Activated B cell treated with CpG ODN at 0.5 μM for 24 hours (primary cell): ENCODE results near the gene PROSER3. TPM values are rescaled to one million over a fixed set of nuclear protein-coding genes. Genes with fewer than 3 reads are reported as not detected.

ENCODE experiments used
- ATAC-seq: fragments of 200-7000 bp; cut with Tn5 transposase; one replicate; pipeline ENCODE4 v1.10.0; 2021; ENCODE audit warnings: low read depth, mild to moderate bottlenecking, moderate library complexity
- CTCF ChIA-PET: fragments of 350-600 bp; sonication (Branson Sonifier 250); formaldehyde crosslinking; loops from one replicate; lab custom pipeline; 2021; ENCODE audit warnings: antibody characterized with exemption; lab: Charles Lee
- POLR2A ChIA-PET: fragments of 350-600 bp; sonication (Branson Sonifier 250); formaldehyde crosslinking; loops from one replicate; lab custom pipeline; 2021; ENCODE audit warnings: antibody characterized with exemption; lab: Charles Lee
- DNase-seq: peaks from one replicate; pipeline ENCODE4 v3.0.0; 2022
- H3K27ac Mint-ChIP-seq: one replicate; pipeline ENCODE4 v1.8.0; 2020; ENCODE audit warnings: mixed read lengths
- H3K27me3 Mint-ChIP-seq: one replicate; pipeline ENCODE4 v1.8.0; 2021; ENCODE audit warnings: mixed read lengths
- H3K36me3 Mint-ChIP-seq: one replicate; pipeline ENCODE4 v1.8.0; 2021; ENCODE audit warnings: low read depth, mixed read lengths
- H3K4me1 Mint-ChIP-seq: one replicate; pipeline ENCODE4 v1.8.0; 2021; ENCODE audit warnings: mixed read lengths
- H3K4me3 Mint-ChIP-seq: one replicate; pipeline ENCODE4 v1.8.0; 2020; ENCODE audit warnings: mild to moderate bottlenecking, mixed read lengths
- H3K9me3 Mint-ChIP-seq: one replicate; pipeline ENCODE4 v1.8.0; 2020; ENCODE audit warnings: mixed read lengths
- CTCF ChIP-seq: fragments of 200-600 bp; IDR thresholded peaks from one replicate; pipeline ENCODE4 v1.8.0; 2022; ENCODE audit warnings: antibody characterized with exemption, mild to moderate bottlenecking
- intact Hi-C: fragments of 100-400 bp; cut with micrococcal nuclease; formaldehyde crosslinking; loops from one replicate; pipeline ENCODE4 v1.15.1; 2024
- total RNA-seq: library from RNA; stranded (reverse); gene quantifications from 2 replicates; pipeline ENCODE4 v1.2.3, GENCODE V29; 2022

The PROSER3 gene
- total RNA-seq, 1 donor from 2014 or later, result 60.5 TPM

- ATAC-seq (no peak), DNase-seq (no peak)
- intact Hi-C loops, result no loop called here
- POLR2A ChIA-PET, result no interaction called here
- Mint-ChIP-seq H3K36me3 (peaks cover 7% of the 10 kb centered on the region), H3K4me3 (no peak overlapping the region), H3K4me1 (no peaks in the 10 kb centered on the region), H3K9me3 (no peaks in the 10 kb centered on the region), H3K27me3 (no peaks in the 10 kb centered on the region), H3K27ac (no peak overlapping the region)
- CTCF ChIA-PET, result interaction anchor here (0.6 kb wide), 1 partner anchor 425 kb away, joined by 3 read pairs; no protein-coding TSS in a partner anchor
- TF ChIP-seq CTCF, result no peak
These were observed 23.7 kb downstream of the PROSER3 start for GRCh38 chr19:35781650-35782049.

GRCh38 chr19:35782589-35782988 lies 24.6 kb downstream of the PROSER3 start:
- H3K9me3 Mint-ChIP-seq, result no peaks in the 10 kb centered on the region
- no peaks in the 10 kb centered on the region for H3K4me1 Mint-ChIP-seq
- ATAC-seq, result no peak
- no peak for DNase-seq
- H3K27ac Mint-ChIP-seq, result no peak overlapping the region
- no peaks in the 10 kb centered on the region for H3K27me3 Mint-ChIP-seq
- ChIA-PET POLR2A (no interaction called here), CTCF (interaction anchor here (0.6 kb wide), 1 partner anchor 426 kb away, joined by 3 read pairs; no protein-coding TSS in a partner anchor)
- intact Hi-C loops, result no loop called here
- no peak for TF ChIP-seq CTCF
- peaks cover 7% of the 10 kb centered on the region for H3K36me3 Mint-ChIP-seq
- no peak overlapping the region for H3K4me3 Mint-ChIP-seq

GRCh38 chr19:35783469-35784434 lies 25.8 kb downstream of the PROSER3 start:
- no peak for TF ChIP-seq CTCF
- Mint-ChIP-seq H3K27ac (no peak overlapping the region), H3K27me3 (no peaks in the 10 kb centered on the region), H3K4me1 (no peaks in the 10 kb centered on the region), H3K9me3 (no peaks in the 10 kb centered on the region), H3K36me3 (peaks cover 7% of the 10 kb centered on the region), H3K4me3 (no peak overlapping the region)
- DNase-seq (no peak), ATAC-seq (no peak)
- ChIA-PET CTCF (no interaction called here), POLR2A (no interaction called here)
- intact Hi-C loops, result no loop called here

GRCh38 chr19:35784503-35785338 lies 26.7 kb downstream of the PROSER3 start:
- no peaks in the 10 kb centered on the region for H3K27me3 Mint-ChIP-seq

More at GRCh38 chr19:35784503-35785338, 26.7 kb downstream of the PROSER3 start:
- Mint-ChIP-seq H3K27ac (no peak overlapping the region), H3K4me1 (no peaks in the 10 kb centered on the region), H3K9me3 (no peaks in the 10 kb centered on the region), H3K36me3 (peaks cover 7% of the 10 kb centered on the region), H3K4me3 (no peak overlapping the region)
- ChIA-PET CTCF (no interaction called here), POLR2A (no interaction called here)
- ATAC-seq (no peak), DNase-seq (no peak)
- TF ChIP-seq CTCF, result no peak
- intact Hi-C loops, result no loop called here
